ENCODE measurements around the gene LMOD3. TPM values are rescaled to one million over a fixed set of nuclear protein-coding genes. Genes with fewer than 3 reads are reported as not detected.

Gene LMOD3
- total RNA-seq, 2 experiments from 2014 or later: not detected

DNA sequence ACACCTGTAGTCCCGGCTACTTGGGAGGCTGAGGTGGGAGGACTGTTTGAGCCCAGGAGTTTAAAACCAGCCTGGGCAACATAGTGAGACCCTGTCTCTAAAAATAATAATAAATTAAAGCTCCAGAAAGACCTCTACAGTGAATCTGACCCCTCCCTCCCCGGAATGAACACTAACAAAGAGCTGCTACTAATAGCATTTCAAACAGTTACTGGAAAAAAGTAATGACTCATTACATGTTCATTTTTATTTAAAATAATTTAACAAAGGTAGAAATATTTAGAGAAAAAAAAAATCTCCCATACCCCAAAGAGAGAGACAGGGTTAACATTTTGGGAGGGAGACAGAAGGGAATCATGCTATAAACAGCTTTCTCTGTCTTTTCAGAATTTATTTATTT lies 40.0 kb downstream of the LMOD3 start:
- ChIA-PET POLR2A (interaction anchor here (0.6 to 1.4 kb wide), 6 partner anchors 10 to 1899 kb away, joined by 3 to 8 read pairs (median 6); partner anchors contain the start of gene EOGT), CTCF (interaction anchor here (1.5 kb wide), 1 partner anchor 70 kb away, joined by 4 read pairs; no protein-coding TSS in a partner anchor)

DNA sequence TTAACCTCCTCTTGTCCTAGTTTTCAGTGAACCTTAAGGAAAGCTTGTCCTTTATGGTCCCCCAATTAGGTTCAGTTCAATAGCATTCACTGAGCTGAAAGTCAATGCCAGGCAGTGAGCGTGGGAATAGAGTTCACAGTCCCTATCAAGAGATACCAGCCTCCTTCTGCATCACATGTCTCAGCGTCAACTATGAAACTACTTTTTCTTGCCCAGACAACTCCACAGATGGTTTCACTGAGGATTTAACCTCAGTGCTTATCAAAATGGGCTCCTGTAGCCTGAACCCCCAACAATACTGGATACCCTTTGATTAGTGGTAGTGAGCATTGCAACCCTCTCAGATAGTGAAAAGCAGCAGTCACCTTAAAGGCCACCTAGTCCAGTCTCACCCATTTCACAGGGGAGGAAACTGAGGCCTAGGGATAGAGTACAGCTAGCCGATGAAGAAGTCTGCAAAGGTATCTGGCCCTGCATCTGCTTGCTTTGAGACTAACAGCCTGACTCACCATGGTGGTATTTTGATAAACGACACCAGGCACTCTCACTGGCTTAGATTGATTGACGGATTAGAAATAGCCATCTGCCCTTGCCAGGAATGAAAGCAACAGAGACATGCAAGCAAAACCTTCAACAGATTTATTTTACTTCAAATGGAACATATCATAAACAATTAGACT lies 40.7 kb downstream of the LMOD3 start:
- ChIA-PET CTCF (interaction anchor here (0.6 to 1.5 kb wide), 2 partner anchors 68 to 69 kb away, joined by 4 read pairs; partner anchors contain the start of gene EOGT), POLR2A (interaction anchor here (0.9 to 1.4 kb wide), 5 partner anchors 10 to 118 kb away, joined by 3 to 6 read pairs (median 5); no protein-coding TSS in a partner anchor)

DNA sequence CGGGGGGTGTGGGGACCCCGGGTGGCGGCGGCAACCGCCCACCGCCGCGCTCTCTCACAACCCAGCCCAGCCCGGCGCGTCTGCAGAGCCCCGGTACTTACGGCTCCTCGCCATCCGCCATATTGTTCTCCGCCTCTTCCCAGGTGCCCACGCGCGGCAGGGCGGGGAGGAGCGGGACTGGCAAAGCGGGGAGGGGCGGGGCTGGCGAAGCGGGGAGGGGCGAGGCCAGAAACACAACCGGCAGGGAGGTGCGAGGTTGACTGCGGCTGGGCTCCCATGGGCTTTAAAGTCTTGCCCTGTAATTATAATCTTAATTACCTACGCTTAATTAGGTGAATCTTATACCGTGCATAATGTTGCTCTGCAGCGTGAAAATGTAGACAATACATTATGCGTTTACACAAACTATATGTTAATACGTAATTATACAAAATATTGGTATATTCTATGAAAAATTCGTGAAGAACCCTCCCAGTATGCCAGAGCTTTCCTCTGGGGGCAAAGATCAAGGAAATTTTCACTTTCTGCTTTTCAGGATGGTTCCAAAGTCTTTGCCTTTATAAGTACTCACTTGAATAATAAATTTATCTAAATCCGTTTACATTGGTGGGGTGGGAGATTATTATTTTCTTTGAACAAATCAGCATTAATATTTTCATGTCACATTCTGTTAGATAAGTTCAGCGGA lies 42.0 kb downstream of the LMOD3 start, which contains the start of gene UBA3:
Gene UBA3 (minus strand): TSS at position 133 of the 688 bp plus-strand sequence. CDS start 12 bp downstream, at position 121.
- ChIA-PET POLR2A (interaction anchor here (0.6 to 1.0 kb wide), 2 partner anchors 12 to 67 kb away, joined by 3 to 8 read pairs; partner anchors contain the start of gene EOGT), CTCF (interaction anchor here (1.2 kb wide), 1 partner anchor 48 kb away, joined by 3 read pairs; no protein-coding TSS in a partner anchor)

DNA sequence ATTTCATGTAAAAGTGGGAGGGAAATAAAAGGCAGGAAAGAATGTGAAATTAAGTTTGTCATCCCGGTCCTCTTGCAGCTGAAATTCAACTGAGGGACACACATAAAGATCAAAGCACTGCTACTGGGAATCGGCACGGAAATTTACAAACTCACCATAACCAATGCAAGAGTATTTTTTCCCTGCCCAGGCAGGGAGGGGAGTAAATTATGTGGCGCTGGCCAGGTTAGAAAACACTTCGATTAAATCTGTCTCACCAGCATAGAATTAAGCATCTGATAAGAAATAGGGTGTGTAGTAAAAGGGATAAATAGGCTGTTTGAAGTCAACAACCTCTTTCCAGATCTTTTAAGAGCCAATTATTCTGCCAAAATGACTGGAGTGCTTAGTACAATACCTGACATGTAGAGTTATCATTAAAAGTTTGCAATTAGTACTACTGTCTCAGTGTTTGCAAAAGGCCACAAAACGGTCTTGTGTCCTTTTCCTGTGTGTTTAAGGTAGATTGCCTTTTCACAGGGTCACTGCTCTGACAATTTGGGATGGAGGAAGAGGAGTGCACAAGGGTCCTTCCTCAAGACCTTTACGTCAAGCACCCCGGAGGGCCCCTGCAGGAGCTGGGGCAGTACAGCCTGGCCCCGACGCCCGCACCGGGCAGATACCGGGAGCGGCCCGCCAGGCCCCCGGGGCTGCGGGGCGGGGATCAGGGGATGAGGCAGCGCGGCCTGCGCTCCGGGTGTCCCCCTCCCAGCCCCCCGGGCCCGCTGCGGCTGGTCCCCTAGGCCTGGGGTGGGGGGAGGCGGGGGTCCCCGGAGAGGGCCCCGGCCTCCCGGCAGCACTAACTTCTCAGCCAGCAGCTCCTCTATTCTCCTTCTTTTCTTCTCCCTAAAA lies 42.9 kb downstream of the LMOD3 start:
- ChIA-PET CTCF (interaction anchor here (1.2 kb wide), 1 partner anchor 47 kb away, joined by 3 read pairs; no protein-coding TSS in a partner anchor), POLR2A (interaction anchor here (0.6 to 1.0 kb wide), 3 partner anchors 11 to 66 kb away, joined by 3 to 8 read pairs (median 3); partner anchors contain the start of gene EOGT)

DNA sequence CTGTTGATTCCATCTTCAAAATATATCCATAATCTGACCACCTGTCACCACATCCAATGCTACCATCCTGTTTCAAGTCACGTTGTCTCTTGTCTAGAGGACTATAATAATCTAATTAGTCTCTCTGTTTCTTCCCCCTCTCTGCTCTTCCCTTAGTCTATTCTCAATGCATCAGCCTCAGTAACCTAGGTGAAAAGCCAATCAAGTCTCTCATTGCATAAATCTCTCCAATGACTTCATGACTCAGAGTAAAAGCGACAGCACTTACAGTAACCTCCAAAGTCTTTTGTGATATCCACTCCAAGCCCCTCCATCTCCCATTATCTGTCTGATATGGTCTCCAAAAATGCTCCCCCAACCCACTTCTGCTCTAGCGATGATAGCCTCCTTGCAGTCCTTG lies 49.5 kb downstream of the LMOD3 start:
- POLR2A ChIA-PET: no interaction called here

DNA sequence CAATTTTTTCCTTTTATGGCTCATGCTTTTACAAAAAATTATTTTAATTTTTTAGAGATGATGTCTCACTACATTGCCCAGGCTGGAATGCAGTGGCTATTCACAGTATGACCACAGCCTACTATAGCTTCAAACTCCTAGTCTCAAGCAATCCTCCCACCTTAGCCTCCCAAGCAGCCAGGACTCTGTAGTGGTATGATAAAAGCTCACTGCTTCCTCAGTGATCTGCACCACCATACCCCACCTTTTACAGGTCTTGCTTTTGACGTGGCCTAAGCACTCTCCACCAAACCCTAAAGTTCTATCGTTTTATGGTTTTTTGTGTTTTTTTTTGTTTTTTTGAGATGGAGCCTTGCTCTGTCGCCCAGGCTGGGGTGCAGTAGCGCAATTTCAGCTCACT lies 56.3 kb downstream of the LMOD3 start:
- ChIA-PET POLR2A (no interaction called here), CTCF (no interaction called here)

More for the DNA sequence above, 49.5 kb downstream of the LMOD3 start:
- CTCF ChIA-PET: no interaction called here

DNA sequence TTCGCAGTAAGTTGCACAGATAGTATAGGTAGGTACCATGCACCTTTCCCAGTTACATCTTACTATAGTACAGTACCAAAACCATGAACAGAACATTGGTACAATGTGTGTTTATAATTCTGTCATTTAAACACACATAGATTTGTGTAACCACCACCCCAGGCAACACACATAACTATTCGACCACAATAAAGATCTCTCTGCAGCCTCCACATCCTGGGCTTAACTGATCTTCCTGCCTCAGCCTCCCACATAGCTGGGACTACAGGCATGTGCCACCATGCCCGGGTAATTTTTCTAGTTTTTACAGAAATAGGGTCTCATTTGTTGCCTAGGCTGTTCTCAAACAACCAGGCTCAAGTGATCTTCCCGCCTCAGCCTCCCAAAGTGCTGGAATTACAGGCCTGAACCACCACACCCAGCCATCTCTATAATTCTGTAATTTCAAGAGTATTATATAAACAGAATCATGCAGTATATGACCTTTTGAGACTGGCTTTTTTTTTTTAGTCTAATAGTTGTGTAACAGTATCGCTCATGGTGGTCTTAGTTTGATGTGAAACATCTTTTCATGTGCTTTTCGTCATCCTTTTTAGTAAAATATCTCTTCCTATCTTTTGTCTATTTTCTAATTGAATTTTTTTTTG lies 57.0 kb downstream of the LMOD3 start:
- ChIA-PET POLR2A (interaction anchor here (0.6 to 0.8 kb wide), 3 partner anchors 19 to 134 kb away, joined by 3 to 4 read pairs (median 3); partner anchors contain the start of gene ARL6IP5), CTCF (interaction anchor here (0.6 kb wide), 1 partner anchor 1750 kb away, joined by 4 read pairs; no protein-coding TSS in a partner anchor)

DNA sequence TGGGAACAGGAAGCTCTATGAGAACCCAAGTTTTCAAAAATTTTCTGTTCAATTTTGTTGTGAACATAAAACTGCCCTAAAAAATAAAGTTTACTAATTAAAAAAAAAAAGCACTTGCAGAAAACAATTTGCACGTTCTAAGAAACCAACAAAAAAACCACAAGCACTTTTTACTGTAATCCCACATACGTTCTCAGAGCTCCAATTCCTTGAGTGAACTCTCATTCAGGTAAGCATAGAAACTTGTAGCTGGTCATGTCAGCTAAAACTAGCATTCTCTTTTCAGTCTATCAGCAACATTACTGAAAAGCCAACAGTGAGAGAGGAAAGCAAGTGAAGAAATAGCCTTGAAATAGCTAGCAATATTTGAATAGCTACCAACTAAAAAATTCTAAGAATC lies 58.8 kb downstream of the LMOD3 start:
- ChIA-PET CTCF (interaction anchor here (0.7 to 1.2 kb wide), 2 partner anchors 11 to 20 kb away, joined by 3 read pairs; partner anchors contain the start of gene TMF1), POLR2A (interaction anchor here (0.7 to 0.9 kb wide), 3 partner anchors 16 to 30 kb away, joined by 3 to 6 read pairs (median 4); no protein-coding TSS in a partner anchor)

DNA sequence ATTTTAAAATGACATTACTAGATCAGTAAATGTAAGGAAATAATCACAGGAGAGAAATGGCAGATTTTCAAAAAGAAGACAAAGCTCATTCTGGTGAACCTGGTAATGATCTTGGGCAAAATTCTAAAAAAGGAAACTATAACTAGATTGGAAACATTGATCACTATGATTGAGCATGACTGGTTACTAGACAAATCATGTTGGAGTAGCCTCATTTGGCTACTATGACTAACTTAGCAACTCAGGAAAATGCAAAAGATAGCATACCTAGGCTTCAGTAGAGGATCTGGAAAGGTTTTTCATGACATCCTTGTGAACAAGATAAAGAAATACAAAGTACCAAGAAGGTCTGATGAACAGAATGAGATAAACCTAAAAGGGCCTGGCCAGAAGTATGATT lies 62.7 kb downstream of the LMOD3 start:
- POLR2A ChIA-PET: interaction anchor here (1.2 kb wide), 1 partner anchor 22 kb away, joined by 4 read pairs; no protein-coding TSS in a partner anchor

DNA sequence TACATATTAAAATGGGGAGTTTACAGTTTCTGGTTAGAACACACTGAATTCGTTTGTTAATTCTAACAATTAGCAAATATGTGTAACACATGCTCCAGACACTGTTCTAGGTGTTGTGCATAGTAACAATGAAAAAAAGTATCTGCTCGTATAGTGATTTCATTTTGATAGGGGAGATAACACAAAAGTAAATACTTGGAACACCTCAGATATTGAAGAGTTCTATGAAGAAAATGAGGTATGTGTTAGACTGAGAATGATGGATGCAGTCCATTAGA lies 63.5 kb downstream of the LMOD3 start:
- POLR2A ChIA-PET: interaction anchor here (1.2 kb wide), 2 partner anchors 23 to 35 kb away, joined by 3 to 4 read pairs; no protein-coding TSS in a partner anchor
- CTCF ChIA-PET: interaction anchor here (1.2 to 1.3 kb wide), 2 partner anchors 9 to 120 kb away, joined by 3 read pairs; no protein-coding TSS in a partner anchor

More for the DNA sequence above, 62.7 kb downstream of the LMOD3 start:
- CTCF ChIA-PET: no interaction called here

DNA sequence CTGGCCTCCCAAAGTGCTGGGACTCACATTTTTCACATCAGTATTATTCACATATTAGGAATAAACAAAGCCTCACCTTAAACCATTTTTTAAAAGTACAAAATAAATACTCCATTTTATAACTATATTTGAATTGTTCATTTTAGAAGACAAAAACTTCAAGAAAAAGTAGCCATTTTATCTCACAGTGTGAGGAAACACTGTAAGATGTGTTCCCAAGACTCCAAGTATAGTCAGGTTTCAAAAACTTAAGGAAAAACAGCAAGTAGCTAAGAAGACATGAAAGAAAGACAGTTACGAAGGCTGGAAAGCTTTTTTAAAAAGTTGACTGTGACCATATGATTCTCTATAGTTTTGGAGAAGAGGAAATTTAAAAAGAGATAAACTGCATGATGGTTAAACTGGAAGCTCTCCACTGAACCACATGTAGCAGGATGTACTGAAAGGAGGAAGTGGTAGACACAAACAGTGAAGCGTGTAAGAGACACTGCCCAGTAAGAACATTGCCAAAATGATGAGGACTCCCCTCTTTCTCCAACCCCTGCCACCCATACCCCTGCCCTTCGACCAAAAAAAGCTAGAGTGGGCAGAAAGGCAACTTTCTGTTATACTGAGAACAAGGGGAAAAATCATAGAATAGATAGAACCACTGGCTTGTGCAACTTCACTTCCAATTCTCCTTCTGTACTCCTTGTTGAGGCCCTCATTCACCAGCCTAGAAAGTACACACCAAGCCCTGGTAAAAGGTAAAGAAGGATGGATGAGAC lies 64.0 kb downstream of the LMOD3 start:
- ChIA-PET CTCF (interaction anchor here (0.6 to 1.3 kb wide), 3 partner anchors 9 to 238 kb away, joined by 3 read pairs; no protein-coding TSS in a partner anchor), POLR2A (interaction anchor here (0.5 to 1.5 kb wide), 3 partner anchors 26 to 47 kb away, joined by 3 to 9 read pairs (median 3); partner anchors contain the start of gene ARL6IP5)

Other genes starting within 250 kb of the LMOD3 start
- not detected for gene TAFA4, start 190.0 kb downstream of the LMOD3 start, total RNA-seq
- 10 to 100 TPM; 15.6 to 18.2 TPM for gene EOGT, start 108.9 kb downstream of the LMOD3 start, total RNA-seq
- 10 to 100 TPM; 32.2 to 33.1 TPM for gene TMF1, start 70.3 kb downstream of the LMOD3 start, total RNA-seq
- 10 to 100 TPM; 78.1 to 82.1 TPM for gene UBA3, start 42.2 kb downstream of the LMOD3 start, total RNA-seq
- gene ARL6IP5, start 37.7 kb downstream of the LMOD3 start, total RNA-seq: 100 to 1,000 TPM; 102 to 108 TPM